Activated naive CD4-positive, alpha-beta T cell (primary cell): ENCODE data around the gene CDH11.

Experiments used
- DNase-seq, 4 experiments: peaks; one replicate each; lab custom pipeline; 2025; lab: John Stamatoyannopoulos, UW

Gene CDH11

DNA sequence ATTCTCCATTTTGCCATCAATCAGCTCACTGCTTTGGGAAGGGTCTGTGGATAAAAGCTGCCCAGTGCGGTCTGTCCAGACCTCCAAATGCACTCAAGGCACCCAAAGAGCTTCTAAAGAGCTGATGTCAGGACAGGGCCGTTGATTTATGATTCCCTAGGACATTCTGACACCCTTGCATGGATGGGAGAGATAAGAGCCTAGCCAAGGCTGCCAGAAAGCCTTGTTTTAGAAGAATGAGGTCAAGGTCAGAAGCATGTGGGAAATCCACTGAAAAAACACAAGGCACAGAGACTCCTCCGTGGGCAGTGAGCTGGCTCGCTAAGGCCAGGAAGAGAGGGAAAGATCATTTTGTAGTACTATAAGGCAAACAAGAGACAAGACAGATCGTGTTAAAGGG, 214.0 kb downstream of the CDH11 start:
- no peak for DNase-seq

GRCh38 chr16:64903770-64904169, 218.1 kb downstream of the CDH11 start:
- DNase-seq: no peak

GRCh38 chr16:64900517-64900916, 221.3 kb downstream of the CDH11 start:
- no peak for DNase-seq

DNA sequence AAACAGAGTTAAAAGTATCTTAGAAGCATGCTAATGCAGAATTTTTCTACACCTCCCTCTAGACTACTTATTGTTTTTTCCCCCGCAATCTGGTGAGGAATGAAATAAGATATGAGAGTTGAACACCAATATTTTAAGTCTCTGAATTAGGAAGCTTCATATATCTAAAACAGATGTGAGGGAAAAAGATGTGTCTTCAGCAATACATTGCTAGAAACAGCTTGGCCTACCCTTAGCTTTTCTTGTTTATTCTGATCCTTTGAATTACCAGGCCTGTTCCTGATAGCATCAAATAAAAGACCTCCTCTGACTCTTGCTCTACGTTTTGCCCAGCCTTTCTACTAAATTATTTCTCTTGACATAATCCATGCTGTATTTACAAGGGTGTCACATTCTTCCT, 221.8 kb downstream of the CDH11 start:
- no peak for DNase-seq

DNA sequence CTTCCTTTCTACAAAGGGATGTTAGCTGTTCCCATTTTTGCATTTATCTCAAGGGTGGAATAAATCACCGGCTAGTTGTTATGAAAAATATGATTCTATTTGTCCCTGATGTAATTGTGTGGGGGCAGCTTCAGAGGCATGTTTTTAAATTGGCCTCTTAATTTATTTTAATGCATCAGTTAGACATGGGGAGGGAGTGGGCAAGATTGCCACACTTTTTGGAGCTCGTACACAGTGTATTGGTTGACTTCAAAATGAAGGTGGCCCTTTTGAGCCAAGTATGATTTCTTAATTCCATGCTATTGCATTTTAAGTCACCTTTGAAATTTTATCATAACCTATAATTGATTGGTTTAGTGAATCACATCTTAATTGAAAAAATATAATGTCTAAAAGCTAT, 223.7 kb downstream of the CDH11 start:
- DNase-seq: no peak
